Measurements from ENCODE around the gene CCDC184.
"Not testable (repeated sequence)": the region's sequence is repeated elsewhere in the genome, so short reads cannot be mapped to it uniquely, and the experiment has no call there.

The CCDC184 gene

DNA sequence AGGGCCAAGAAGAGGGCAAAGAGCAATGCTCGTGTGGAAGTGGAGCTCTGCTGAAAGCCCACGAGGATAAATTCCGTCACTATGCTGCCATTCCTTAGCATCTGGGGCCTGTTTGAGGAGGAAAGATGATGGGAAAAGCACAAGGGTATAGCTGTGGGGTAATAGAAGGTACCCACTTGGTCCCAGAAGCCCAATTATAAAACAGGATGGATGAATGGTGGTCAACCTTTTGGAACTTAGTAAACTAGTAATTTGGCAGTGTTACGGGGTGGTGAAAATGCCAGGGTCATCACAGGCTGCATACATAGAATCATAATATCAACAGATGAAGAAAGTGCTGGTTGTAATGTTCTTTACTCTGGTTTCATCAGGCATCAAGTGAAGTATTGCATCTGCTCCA lies 19.7 kb downstream of the CCDC184 start, which contains the start of gene OR10AD1:
OR10AD1 (minus strand) TSS at position 101 of the 400 bp plus-strand sequence; CDS start at position 101, 0 bp downstream.
- no peak for DNase-seq (ENCODE audit: low read depth)

DNA sequence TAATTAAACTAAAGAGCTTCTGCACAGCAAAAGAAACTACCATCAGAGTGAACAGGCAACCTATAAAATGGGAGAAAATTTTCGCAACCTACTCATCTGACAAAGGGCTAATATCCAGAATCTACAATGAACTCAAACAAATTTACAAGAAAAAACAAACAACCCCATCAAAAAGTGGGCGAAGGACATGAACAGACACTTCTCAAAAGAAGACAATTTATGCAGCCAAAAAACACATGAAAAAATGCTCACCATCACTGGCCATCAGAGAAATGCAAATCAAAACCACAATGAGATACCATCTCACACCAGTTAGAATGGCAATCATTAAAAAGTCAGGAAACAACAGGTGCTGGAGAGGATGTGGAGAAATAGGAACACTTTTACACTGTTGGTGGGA lies 26.1 kb downstream of the CCDC184 start:
- not testable (repeated sequence) for DNase-seq (ENCODE audit: low read depth)

DNA sequence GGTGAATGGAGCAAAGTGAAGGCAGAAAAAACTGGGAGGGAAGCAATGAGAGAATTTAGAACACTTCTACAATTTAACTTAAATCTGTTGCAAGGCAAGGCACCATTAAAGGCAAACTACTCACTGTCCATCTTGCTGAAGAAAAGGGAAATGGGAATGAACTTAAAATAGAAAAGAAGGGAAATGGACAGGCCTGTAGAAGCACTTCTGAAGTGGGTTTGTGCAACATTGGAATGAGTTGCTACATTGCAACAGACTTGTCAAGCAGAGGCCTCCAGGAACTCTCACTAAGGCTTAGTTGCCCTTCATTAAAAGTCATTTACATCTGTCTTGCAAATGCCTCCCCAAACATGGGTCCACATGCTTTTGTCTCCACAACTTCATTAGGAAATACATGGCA lies 33.3 kb downstream of the CCDC184 start:
- DNase-seq (ENCODE audit: low read depth), result no peak

DNA sequence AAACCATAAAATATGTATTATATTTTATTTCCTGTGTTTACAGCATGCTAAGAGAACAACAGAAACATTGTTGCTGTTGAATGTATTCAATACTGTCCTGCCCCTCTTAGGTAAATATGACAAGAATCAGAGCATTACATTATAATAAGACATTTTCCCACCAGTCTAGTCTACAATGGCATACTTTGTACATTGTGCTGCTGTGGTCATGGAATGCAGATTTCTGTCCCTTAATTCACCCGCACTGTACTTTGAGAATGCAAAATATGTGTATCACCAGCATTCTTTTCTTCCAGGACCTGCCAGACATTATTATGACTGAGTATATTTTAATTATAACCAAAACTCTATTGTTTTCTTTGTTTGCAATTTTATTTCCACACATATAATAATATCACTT lies 36.2 kb downstream of the CCDC184 start:
- DNase-seq (ENCODE audit: low read depth), result no peak

DNA sequence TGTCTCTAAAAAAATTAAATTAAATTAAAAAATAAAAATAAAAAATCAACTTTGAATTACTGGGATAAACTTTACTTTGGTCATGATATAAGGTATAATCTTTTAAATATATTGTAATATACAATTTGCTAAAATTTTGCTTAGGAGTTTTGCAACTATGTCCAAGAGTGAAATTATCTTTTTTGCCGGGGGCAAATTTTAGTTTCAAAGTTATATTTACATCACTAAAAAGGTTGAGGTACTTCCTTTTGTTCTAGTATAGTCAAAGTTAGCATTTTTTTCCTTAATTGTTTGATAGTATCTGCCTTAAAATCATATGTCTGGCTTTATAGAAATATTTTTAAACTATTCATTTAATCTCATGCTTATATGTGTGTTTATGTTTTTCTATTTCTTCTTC lies 37.3 kb downstream of the CCDC184 start:
- DNase-seq (ENCODE audit: low read depth), result no peak

DNA sequence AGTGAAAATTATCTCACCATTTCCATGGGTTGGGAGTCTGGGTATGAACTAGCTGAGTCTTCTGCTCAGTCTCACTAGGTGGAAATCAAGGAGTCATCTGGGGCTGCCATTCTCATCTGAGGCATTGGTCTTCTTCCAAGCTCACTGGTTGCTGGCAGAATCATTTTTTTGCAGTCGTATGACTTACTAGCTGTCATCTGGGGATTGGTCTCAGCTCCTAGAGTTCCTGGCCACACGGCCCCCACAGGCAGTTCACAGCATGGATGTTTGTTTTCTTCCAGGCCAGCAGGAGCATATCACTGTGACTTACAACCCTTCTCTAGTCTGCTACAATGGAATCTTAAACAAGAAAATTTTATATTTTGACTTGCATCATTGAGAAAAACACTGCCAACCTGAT lies 38.2 kb downstream of the CCDC184 start:
- DNase-seq (ENCODE audit: low read depth), result no peak

DNA sequence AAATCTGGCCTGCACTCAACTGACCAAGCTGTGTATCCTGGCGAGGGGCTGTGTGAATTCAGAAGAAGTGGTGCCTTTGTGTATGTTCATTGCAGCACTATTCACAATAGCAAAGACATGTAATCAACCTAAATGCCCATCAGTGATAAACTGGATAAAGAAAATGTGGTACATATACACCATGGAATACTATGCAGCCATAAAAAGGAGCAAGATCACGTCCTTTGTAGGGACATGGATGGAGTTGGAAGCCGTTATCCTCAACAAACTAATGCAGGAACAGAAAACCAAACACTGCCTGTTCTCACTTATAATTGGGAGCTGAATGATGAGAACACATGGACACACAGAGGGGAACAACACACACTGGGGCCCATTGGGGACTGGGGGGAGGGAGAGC lies 41.1 kb downstream of the CCDC184 start:
- DNase-seq (ENCODE audit: low read depth), result not testable (repeated sequence)

DNA sequence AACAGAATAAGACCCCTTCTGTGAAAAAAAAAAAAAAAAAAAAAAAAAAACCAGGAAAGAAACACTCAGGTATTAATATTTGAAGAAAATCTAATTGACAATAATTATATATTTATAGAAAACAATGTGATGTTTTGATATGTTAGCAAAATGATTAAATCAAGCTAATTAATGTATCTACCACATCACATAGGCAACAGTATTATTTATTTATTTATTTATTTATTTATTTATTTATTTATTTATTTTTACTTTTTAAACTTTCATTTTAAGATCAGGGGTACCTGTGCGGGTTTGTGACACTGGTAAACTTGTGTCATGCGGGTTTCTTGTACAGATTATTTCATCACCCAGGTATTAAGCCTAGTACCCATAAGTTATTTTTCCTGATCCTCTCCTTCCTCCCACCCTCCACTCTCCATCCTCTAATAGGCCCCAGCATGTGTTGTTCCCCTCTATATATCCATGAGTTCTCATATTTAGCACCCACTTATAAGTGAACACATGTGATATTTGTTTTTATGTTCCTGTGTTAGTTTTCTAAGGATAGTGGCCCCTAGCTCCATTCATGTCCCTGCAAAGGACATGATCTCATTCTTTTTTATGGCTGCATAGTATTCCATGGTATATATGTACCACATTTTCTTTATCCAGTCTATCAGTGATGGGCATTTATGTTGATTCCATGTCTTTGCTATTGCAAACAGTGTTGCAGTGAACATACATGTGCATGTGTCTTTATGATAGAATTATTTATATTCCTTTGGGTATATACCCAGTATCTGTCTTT lies 47.9 kb downstream of the CCDC184 start:
- not testable (repeated sequence) for DNase-seq (ENCODE audit: low read depth)

Data from stimulated activated CD8-positive, alpha-beta memory T cell treated with anti-CD3 and anti-CD28 coated beads, Interleukin-12 subunit alpha, Interleukin-12 subunit beta, amount 100 ng/mL, for 1 hour (primary cell).